H54 (cell line): ENCODE measurements around the gene LRRC4C.
"Not testable (repeated sequence)": the region's sequence is repeated elsewhere in the genome, so short reads cannot be mapped to it uniquely, and the experiment has no call there.

ENCODE experiments used
- DNase-seq: peaks from one replicate; pipeline ENCODE4 v3.0.0; 2011; ENCODE audit warnings: low spot score, mixed read lengths; ENCODE audit not compliant: insufficient read length
- FAIRE-seq: peaks from 3 replicates; lab custom pipeline; 2011; peaks lifted over from hg19 to GRCh38; lab: Jason Lieb, UNC
- POLR2A ChIP-seq: IDR thresholded peaks from 2 replicates; pipeline ENCODE4 v1.6.1; 2011; ENCODE audit warnings: low read depth, mild to moderate bottlenecking, low read length

Gene LRRC4C

GRCh38 chr11:40882301-40882700, 577.2 kb downstream of the LRRC4C start:
- TF ChIP-seq POLR2A = no peak
- no peak for DNase-seq
- FAIRE-seq = no peak

DNA sequence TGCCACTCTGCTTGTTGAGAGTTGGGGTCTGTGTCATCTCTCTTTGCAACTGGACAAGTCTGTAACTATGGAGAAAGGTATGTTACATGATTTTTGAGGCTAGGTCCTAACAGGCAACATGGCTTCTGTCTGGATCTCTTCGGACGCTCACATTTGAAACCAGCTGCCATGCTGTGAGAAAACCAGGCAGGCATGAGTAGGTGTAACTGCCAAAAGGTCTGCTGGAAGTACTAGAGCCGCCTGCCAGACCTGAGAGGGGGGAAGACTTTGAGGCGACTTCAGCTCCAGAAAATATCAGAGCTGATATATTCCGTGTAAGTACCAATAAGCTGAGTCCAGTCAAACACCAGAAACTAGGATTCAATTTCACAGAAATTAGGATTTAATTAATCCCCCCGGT, 579.5 kb downstream of the LRRC4C start:
- TF ChIP-seq POLR2A = no peak
- no peak for FAIRE-seq
- DNase-seq = no peak

DNA sequence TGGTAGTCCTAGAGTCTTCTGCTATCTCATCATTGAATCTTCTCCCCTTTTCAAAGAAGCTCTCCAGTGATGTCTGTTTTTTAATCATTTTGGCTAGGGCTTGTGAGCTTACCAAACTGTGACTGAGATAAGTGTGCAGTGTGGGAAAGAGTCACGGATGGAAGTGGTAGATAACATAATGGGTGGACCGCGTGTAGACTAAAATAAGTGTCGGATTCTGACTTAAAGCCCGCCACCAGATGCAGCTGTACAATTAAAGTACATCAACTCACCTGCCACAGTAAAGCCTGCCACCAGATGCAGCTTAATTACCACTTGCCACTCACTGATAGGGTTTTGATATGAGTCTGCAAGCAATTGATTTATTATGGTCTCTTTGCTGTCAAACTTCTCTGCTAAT, 581.5 kb downstream of the LRRC4C start:
- DNase-seq (no peak), FAIRE-seq (no peak)
- TF ChIP-seq POLR2A = no peak

GRCh38 chr11:40877256-40877655, 582.2 kb downstream of the LRRC4C start:
- TF ChIP-seq POLR2A = no peak
- FAIRE-seq (peak; percentile 99), DNase-seq (peak; percentile 5)

- no peak for FAIRE-seq
- TF ChIP-seq POLR2A = no peak
- DNase-seq = no peak
These were observed 591.3 kb downstream of the LRRC4C start for GRCh38 chr11:40867991-40868632.

DNA sequence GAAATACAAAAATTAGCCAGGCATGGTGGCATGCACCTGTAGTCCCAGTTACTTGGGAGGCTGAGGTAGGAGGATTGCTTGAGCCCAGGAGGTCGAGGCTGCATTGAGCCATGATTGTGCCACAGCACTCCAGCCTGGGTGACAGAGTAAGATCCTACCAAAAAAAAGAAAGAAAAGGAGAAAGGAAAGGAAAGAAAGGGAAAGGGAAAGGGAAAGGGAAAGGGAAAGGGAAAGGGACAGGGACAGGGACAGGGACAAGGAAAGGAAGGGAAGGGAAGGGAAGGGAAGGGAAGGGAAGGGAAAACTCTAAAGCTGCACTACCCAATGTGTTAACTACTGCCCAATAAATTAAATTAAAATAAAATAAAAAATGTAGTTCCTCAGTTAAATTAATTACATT, 601.7 kb downstream of the LRRC4C start:
- DNase-seq, FAIRE-seq: not testable (repeated sequence)

DNA sequence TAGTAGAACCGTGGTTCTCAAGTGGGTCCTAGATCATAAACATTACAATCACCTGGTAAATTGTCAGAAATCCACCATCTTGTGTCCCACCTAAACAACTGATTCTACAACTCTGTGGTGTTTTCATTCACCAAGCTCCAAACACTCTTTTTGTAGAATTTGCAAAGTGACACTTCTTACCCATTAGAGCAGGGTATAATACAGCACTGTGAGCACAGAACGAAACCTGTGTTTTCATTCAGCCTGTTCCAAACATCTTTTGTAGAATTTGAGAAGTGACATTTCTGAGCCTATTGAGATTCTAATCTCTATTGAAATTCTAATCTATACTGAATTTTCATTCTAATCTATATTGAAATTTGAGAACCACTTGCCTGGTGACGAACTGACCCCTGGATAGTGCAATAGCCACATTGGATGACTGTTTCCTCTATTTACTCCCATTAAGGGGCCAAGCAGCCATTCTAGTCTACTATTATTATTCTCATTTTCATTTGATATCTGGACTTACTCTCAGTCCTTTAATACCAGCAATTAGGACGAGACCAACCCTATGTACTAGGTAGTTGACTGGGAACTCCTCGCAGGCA, 616.6 kb downstream of the LRRC4C start:
- DNase-seq (no peak), FAIRE-seq (no peak)
- TF ChIP-seq POLR2A = no peak

- FAIRE-seq = no peak
- DNase-seq = no peak
- TF ChIP-seq POLR2A = no peak
These were observed 618.2 kb downstream of the LRRC4C start for GRCh38 chr11:40841231-40841630.

DNA sequence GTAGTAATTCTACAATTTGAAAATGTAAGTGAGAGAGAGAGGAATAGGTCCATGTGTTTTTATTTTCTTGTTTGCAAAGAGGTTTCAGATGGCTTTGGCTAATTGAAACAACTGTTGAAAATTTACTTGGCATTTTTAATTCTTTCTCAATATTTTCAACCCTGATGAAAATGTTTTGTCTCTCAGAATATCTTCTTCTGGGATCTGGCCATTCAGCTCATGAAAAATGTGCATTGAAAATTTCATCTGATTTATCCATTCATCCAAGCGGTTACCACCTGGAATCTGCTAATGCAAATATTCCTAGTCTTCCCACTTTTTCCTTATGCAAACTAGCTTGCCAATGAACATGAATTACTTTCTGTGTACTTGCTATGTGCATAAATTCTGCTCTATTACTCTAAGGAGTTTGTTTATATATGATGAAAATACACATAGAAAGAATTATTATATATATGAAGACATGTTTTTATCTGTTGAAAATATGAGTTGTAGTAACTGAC, 621.2 kb downstream of the LRRC4C start:
- no peak for DNase-seq
- no peak for TF ChIP-seq POLR2A
- FAIRE-seq = no peak

DNA sequence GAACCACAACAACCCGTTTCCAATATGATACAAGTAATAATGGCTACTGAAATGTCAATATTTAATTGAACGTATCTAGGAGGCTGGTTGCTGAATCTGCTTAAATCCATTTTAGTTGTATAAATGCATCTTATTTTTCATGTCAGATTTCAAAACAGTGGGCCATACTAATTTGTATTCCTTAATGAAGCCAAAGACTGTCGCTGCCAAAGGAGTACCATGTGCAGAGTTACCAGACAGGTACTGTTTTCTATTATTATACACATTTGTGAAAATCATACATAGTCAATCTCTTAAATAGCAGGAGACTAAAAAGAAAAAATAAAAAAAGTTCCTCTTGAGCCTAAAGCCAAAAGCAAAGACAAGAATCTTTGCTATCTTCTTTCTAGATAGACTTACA, 632.3 kb downstream of the LRRC4C start:
- TF ChIP-seq POLR2A = no peak
- DNase-seq (no peak), FAIRE-seq (no peak)

GRCh38 chr11:40826601-40827000, 632.9 kb downstream of the LRRC4C start:
- FAIRE-seq = no peak
- DNase-seq = no peak
- TF ChIP-seq POLR2A = no peak

- no peak for DNase-seq
- FAIRE-seq = no peak
These were observed 634.1 kb downstream of the LRRC4C start for GRCh38 chr11:40825201-40825834.

GRCh38 chr11:40819230-40819629, 640.2 kb downstream of the LRRC4C start:
- no peak for FAIRE-seq
- TF ChIP-seq POLR2A = no peak
- DNase-seq = no peak

More at GRCh38 chr11:40825201-40825834, 634.1 kb downstream of the LRRC4C start:
- no peak for TF ChIP-seq POLR2A

DNA sequence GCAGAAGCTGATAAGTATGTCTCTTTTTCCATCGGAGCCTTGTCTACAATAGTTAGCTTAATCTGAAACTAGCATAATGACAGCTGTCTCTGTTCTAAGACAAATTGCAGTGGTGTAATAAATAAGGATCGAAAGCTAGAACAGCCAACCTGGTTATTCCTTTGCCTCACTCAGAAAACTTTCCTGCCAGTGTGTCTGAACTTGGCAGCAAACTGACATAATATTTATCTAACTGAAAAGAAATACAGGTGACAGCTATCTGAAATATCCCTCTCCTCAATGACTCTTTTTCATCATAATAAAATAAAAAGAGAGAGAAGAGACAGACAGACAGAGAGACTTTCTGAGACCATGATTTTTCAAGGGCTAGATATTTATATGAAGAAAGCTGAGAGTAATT, 642.5 kb downstream of the LRRC4C start:
- DNase-seq (no peak), FAIRE-seq (no peak)
- no peak for TF ChIP-seq POLR2A
